SH-SY5Y (cell line): ENCODE data around the gene FNIP2.

Experiments used
- GATA2 ChIP-seq: IDR thresholded peaks from 2 replicates; pipeline ENCODE4 v1.6.1; 2011; ENCODE audit warnings: mild to moderate bottlenecking, low read depth, low read length
- GATA3 ChIP-seq: IDR thresholded peaks from 2 replicates; pipeline ENCODE4 v1.6.1; 2011; ENCODE audit warnings: low read depth, mild to moderate bottlenecking, low read length, moderate library complexity

GRCh38 chr4:158890294-158890693, 121.5 kb downstream of the FNIP2 start:
- no peak for TF ChIP-seq GATA2
- TF ChIP-seq GATA3, result no peak
